Sigmoid colon (tissue), 4 donors: Measurements from ENCODE around the gene CAMK1D.

Experiments
- EP300 ChIP-seq, 4 donors: sonication (generic); formaldehyde crosslinking; IDR thresholded peaks; one replicate each; pipeline ENCODE4 v1.6.1; 2017; ENCODE audit warnings: antibody characterized with exemption in 4 of 4
- POLR2A ChIP-seq, 2 donors: fragments of 450-650 bp; IDR thresholded peaks; one replicate each; pipeline ENCODE4 v1.6.1; 2016; ENCODE audit warnings: antibody characterized with exemption in 2 of 2, mild to moderate bottlenecking in 2 of 2, moderate library complexity in 2 of 2
- POLR2AphosphoS5 ChIP-seq, 4 donors: sonication (generic); formaldehyde crosslinking; IDR thresholded peaks; one replicate each; pipeline ENCODE4 v1.6.1; 2017; ENCODE audit warnings: antibody characterized with exemption in 4 of 4
- TF ChIP-seq, protein P1 (sequence below), 4 experiments: fragments of 450-650 bp in 3 of 4; fragments of 200-600 bp in 1 of 4; IDR thresholded peaks; one replicate each; pipeline ENCODE4 v1.5.1; 2016 to 2019; ENCODE audit warnings: antibody characterized with exemption in 4 of 4, mild to moderate bottlenecking in 3 of 4, moderate library complexity in 2 of 4

- TF ChIP-seq POLR2A (IDR thresholded peaks at IDR 0.05) (no peak), POLR2AphosphoS5 (IDR thresholded peaks at IDR 0.05) (no peak), EP300 (IDR thresholded peaks at IDR 0.05) (no peak)
- TF ChIP-seq, protein P1, sequence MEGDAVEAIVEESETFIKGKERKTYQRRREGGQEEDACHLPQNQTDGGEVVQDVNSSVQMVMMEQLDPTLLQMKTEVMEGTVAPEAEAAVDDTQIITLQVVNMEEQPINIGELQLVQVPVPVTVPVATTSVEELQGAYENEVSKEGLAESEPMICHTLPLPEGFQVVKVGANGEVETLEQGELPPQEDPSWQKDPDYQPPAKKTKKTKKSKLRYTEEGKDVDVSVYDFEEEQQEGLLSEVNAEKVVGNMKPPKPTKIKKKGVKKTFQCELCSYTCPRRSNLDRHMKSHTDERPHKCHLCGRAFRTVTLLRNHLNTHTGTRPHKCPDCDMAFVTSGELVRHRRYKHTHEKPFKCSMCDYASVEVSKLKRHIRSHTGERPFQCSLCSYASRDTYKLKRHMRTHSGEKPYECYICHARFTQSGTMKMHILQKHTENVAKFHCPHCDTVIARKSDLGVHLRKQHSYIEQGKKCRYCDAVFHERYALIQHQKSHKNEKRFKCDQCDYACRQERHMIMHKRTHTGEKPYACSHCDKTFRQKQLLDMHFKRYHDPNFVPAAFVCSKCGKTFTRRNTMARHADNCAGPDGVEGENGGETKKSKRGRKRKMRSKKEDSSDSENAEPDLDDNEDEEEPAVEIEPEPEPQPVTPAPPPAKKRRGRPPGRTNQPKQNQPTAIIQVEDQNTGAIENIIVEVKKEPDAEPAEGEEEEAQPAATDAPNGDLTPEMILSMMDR (IDR thresholded peaks at IDR 0.05), result no peak
These were observed 99.0 kb downstream of the CAMK1D start for GRCh38 chr10:12448340-12448728.
